Epithelial cell of esophagus (primary cell): ENCODE data around the gene CFAP161.

Experiments
- DNase-seq: peaks from one replicate; pipeline ENCODE4 v3.0.0; 2010; ENCODE audit warnings: low read depth
- H3K4me3 ChIP-seq: 2 replicates; pipeline ENCODE4 v1.5.1; 2011; ENCODE audit warnings: mild to moderate bottlenecking, low read length, control low read depth
- CTCF ChIP-seq: IDR thresholded peaks from 2 replicates; pipeline ENCODE4 v1.5.1; 2011; ENCODE audit warnings: low read depth, mild to moderate bottlenecking, low read length, control low read depth, inconsistent platforms; ENCODE audit not compliant: insufficient read depth; ENCODE audit errors: missing control alignments

CFAP161 gene

DNA sequence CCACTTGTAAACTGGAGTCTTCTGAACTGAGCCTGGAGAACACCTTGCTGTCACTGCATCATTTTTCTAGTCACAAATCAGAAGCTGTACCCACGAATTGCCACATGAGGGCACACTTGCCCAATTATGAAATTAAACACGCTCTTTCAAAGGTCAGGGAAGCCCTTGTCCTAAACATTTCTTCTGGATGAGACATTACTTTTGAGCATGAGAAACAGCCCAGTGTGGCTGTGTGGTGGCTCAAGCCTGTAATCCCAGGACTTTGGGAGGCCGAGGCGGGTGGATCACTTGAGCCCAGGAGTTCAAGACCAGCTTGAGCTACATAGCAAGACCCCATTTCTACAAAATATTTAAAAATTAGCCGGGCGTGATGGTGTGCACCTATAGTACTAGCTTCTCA, 27.5 kb upstream of the CFAP161 start:
- H3K4me3 ChIP-seq, result no peak overlapping the region
- peak; percentile 80 for DNase-seq
- peak; percentile 84 for TF ChIP-seq CTCF

- TF ChIP-seq CTCF, result no peak
These were observed 26.2 kb upstream of the CFAP161 start for GRCh38 chr15:81107889-81108288.

GRCh38 chr15:81108427-81108826, 25.6 kb upstream of the CFAP161 start:
- TF ChIP-seq CTCF, result peak; percentile 30
- no peak for DNase-seq
- H3K4me3 ChIP-seq, result no peak overlapping the region

More at GRCh38 chr15:81107889-81108288, 26.2 kb upstream of the CFAP161 start:
- H3K4me3 ChIP-seq, result no peak overlapping the region
- no peak for DNase-seq

- peak; percentile 95 for DNase-seq
- H3K4me3 ChIP-seq, result no peak overlapping the region
- no peak for TF ChIP-seq CTCF
These were observed 23.1 kb upstream of the CFAP161 start for GRCh38 chr15:81111018-81111417.

DNA sequence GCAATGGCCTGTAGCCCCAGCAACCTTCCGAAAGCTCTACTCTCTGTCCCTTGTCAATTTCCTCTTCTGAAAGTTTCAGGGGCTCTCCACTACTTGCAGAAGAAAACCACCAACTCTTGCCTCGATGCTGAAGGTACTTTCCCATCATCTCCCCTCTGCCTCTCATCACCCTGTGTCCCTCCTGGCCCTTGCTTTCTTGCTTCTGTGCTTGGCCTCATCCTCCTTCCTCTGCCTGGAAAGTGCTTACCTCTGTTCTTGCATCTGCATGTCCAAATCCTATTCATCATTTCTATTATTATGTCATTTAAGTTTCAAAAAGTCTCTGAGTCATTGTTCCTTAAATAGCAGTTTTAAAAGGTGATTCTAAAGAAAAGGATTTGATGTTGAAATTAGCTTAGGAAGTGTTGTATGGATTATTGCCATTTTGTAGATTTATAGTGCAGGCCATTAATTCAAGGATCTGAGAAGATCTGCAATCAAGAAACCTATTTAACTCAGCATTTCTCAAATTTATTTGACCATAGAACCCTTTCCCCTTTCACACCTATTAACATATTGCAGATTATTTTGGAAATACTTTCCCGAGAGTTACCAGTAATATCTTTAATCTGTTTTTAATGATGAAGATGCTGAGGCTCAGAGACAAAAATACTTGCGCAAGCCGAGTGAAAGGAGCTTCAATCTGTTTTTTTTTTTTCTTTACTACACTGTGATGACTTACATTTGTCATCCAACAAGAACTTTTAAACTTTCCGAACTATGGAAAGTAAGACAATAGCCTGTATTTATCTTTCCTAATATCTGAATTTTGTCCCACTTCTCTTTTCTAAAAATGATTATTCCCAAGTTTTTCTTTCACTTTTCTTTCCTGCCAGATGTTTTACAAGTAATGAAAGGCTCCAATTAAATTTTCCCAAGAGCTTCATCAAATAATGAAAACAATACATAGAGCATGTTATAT, 22.3 kb upstream of the CFAP161 start:
- no peak overlapping the region for H3K4me3 ChIP-seq
- no peak for TF ChIP-seq CTCF
- DNase-seq, result peak; percentile 82

GRCh38 chr15:81113204-81113657, 20.8 kb upstream of the CFAP161 start:
- no peak overlapping the region for H3K4me3 ChIP-seq
- DNase-seq, result no peak
- TF ChIP-seq CTCF, result no peak

DNA sequence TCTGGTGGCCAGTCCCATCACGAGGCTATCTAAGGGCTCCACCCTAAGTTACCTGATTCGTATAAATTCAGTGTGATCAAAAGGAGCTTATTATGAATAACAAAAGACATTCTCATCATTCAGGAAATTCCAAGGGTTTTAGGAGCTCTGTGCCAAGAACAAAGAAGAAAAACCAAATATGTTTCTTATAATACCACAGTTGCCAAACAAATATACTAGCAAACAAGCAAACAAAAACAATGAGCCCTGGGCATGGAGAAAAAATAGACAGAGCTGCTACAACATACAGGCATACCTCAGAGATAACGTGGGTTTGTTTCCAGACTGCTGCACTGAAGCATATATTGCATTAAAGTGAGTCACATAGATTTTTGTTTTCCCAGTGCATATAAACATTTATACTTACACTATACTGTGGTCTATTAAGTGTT, 20.2 kb upstream of the CFAP161 start:
- peak; percentile 78 for DNase-seq
- no peak overlapping the region for H3K4me3 ChIP-seq
- no peak for TF ChIP-seq CTCF
